ENCODE results near the gene GPAT2.
"Not testable (repeated sequence)": the region's sequence is repeated elsewhere in the genome, so short reads cannot be mapped to it uniquely, and the experiment has no call there.

- TF ChIP-seq EZH2phosphoT487 (IDR thresholded peaks at IDR 0.05; ENCODE audit: insufficient read depth, low read depth); EZH2 (IDR thresholded peaks at IDR 0.05; ENCODE audit: insufficient read depth, poor library complexity, severe bottlenecking): not testable (repeated sequence)
These were observed at the start of gene GPAT2 for GRCh38 chr2:96034792-96035191.

Data from GM23248 (cell line).